Panc1 (cell line): ENCODE data around the gene PRKCZ. TPM values are rescaled to one million over a fixed set of nuclear protein-coding genes. Genes with fewer than 3 reads are reported as not detected.

Source experiments
- ATAC-seq: fragments of 200-7000 bp; cut with Tn5 transposase; 2 replicates; pipeline ENCODE4 v1.9.1; 2020; ENCODE audit warnings: mild to moderate bottlenecking, moderate library complexity
- BruUV-seq: library from RNA; stranded (reverse); fragments of 400-500 nt; replicated peaks from 2 replicates; lab custom pipeline; 2021; lab: Mats Ljungman, UMichigan
- CTCF ChIA-PET: fragments of 300-600 bp; sonication (Branson Sonifier 250); formaldehyde crosslinking; loops from one replicate; lab custom pipeline; 2022; ENCODE audit warnings: antibody characterized with exemption; lab: Charles Lee
- POLR2A ChIA-PET: fragments of 300-600 bp; sonication (Branson Sonifier 250); formaldehyde crosslinking; loops from one replicate; lab custom pipeline; 2022; ENCODE audit warnings: antibody characterized with exemption; lab: Charles Lee
- DNase-seq: peaks from one replicate; pipeline ENCODE4 v3.0.0-alpha.2; 2010; ENCODE audit warnings: low read depth, low spot score
- H3K27ac ChIP-seq: 2 replicates; pipeline ENCODE4 v1.5.1; 2011; ENCODE audit warnings: mild to moderate bottlenecking, low read length, inconsistent platforms
- H3K27me3 ChIP-seq: fragments of 200-500 bp; sonication (Bioruptor generic); 2 replicates; pipeline ENCODE4 v1.6.0; 2014; ENCODE audit warnings: low read length, inconsistent platforms; ENCODE audit not compliant: control insufficient read depth, insufficient read depth
- H3K36me3 ChIP-seq: fragments of 200-500 bp; sonication (Bioruptor generic); 2 replicates; pipeline ENCODE4 v1.5.1; 2014; ENCODE audit warnings: inconsistent platforms, mild to moderate bottlenecking, low read length, moderate library complexity; ENCODE audit not compliant: control insufficient read depth, insufficient read depth
- H3K4me1 ChIP-seq: 2 replicates; pipeline ENCODE4 v1.5.1; 2011; ENCODE audit warnings: inconsistent platforms, mild to moderate bottlenecking, low read length, moderate library complexity; ENCODE audit not compliant: control insufficient read depth, insufficient read depth
- H3K4me3 ChIP-seq, 2 experiments: 2 replicates each; pipeline ENCODE4 v1.5.1; 2011 to 2012; ENCODE audit warnings: low read depth in 2 of 2, low read length in 2 of 2, mild to moderate bottlenecking in 2 of 2, inconsistent platforms in 1 of 2, moderate library complexity in 1 of 2
- H3K9me3 ChIP-seq: fragments of 200-500 bp; sonication (Bioruptor generic); 2 replicates; pipeline ENCODE4 v1.5.1; 2014; ENCODE audit warnings: low read depth, mild to moderate bottlenecking, inconsistent platforms, low read length, moderate library complexity; ENCODE audit not compliant: control insufficient read depth, insufficient read depth
- CTCF ChIP-seq: fragments of 450-650 bp; IDR thresholded peaks from 2 replicates; pipeline ENCODE4 v1.5.1; 2017; ENCODE audit warnings: mild to moderate bottlenecking
- POLR2AphosphoS5 ChIP-seq: IDR thresholded peaks from 2 replicates; pipeline ENCODE4 v1.6.1; 2012; ENCODE audit warnings: mild to moderate bottlenecking, low read depth, low read length, moderate library complexity
- REST ChIP-seq, 2 experiments: IDR thresholded peaks; 2 replicates each; pipeline ENCODE4 v1.6.1; 2011 to 2012; ENCODE audit warnings: low read depth in 2 of 2, control low read depth in 1 of 2, low read length in 1 of 2, mild to moderate bottlenecking in 1 of 2, moderate library complexity in 1 of 2; ENCODE audit not compliant: insufficient read depth in 1 of 2
- SIN3A ChIP-seq: IDR thresholded peaks from 2 replicates; pipeline ENCODE4 v1.6.1; 2012; ENCODE audit warnings: low read depth, mild to moderate bottlenecking, low read length, moderate library complexity, borderline replicate concordance; ENCODE audit not compliant: insufficient read depth
- TCF7L2 ChIP-seq: IDR thresholded peaks from 2 replicates; pipeline ENCODE4 v1.6.1; 2011; ENCODE audit warnings: mild to moderate bottlenecking, low read depth, low read length, inconsistent platforms
- in situ Hi-C: cut with HindIII; loops from 2 replicates; pipeline ENCODE4 v1.10.0; 2016; ENCODE audit warnings: low sequenced_read_pairs, low pct_unique_long_range_greater_than_20kb
- intact Hi-C: fragments of 100-400 bp; cut with micrococcal nuclease; formaldehyde crosslinking; loops from one replicate; pipeline ENCODE4 v1.10.0; 2022; ENCODE audit not compliant: unreplicated experiment
- total RNA-seq: library from RNA; stranded (reverse); gene quantifications from one replicate; pipeline ENCODE4 v1.2.1, GENCODE V29; 2021; ENCODE audit not compliant: unreplicated experiment

PRKCZ gene
- total RNA-seq, 1 experiment from 2014 or later = 26.7 TPM

- no peak for TF ChIP-seq REST (IDR thresholded peaks at IDR 0.05; ENCODE audit: insufficient read depth in 1 of 2, low read depth in 2 of 2, low read length in 1 of 2)
- TF ChIP-seq TCF7L2 = no peak
- TF ChIP-seq POLR2AphosphoS5 = no peak
- TF ChIP-seq CTCF = no peak
- no peak for TF ChIP-seq SIN3A
- no peak for ATAC-seq
- CTCF ChIA-PET = no interaction called here
- no TSS peak for BruUV-seq
- Histone ChIP-seq H3K27me3 (no peaks in the 10 kb centered on the region), H3K4me3 (no peak overlapping the region), H3K36me3 (no peaks in the 10 kb centered on the region), H3K27ac (no peak overlapping the region), H3K4me1 (no peaks in the 10 kb centered on the region), H3K9me3 (no peaks in the 10 kb centered on the region)
- POLR2A ChIA-PET = no interaction called here
- no peak for DNase-seq
- intact Hi-C loops = no loop called here
- in situ Hi-C loops = no loop called here
These were observed 108.9 kb downstream of the PRKCZ start for GRCh38 chr1:2159124-2159523.

- in situ Hi-C loops = no loop called here
- no TSS peak for BruUV-seq
- TF ChIP-seq SIN3A (no peak), REST (IDR thresholded peaks at IDR 0.05; ENCODE audit: insufficient read depth in 1 of 2, low read depth in 2 of 2, low read length in 1 of 2) (no peak), POLR2AphosphoS5 (no peak), TCF7L2 (no peak), CTCF (no peak)
- intact Hi-C loops = no loop called here
- no peaks in the 10 kb centered on the region for H3K9me3 ChIP-seq
- ATAC-seq (no peak), DNase-seq (no peak)
- no peaks in the 10 kb centered on the region for H3K36me3 ChIP-seq
- no peaks in the 10 kb centered on the region for H3K4me1 ChIP-seq
- H3K4me3 ChIP-seq = no peak overlapping the region
- H3K27me3 ChIP-seq = no peaks in the 10 kb centered on the region
- ChIA-PET POLR2A (no interaction called here), CTCF (no interaction called here)
- H3K27ac ChIP-seq = no peak overlapping the region
These were observed 110.5 kb downstream of the PRKCZ start for GRCh38 chr1:2160451-2161300.
